Neural cell (in vitro differentiated cells): Measurements from ENCODE around the gene FLOT2. TPM values are rescaled to one million over a fixed set of nuclear protein-coding genes. Genes with fewer than 3 reads are reported as not detected.

Source experiments
- H2AFZ ChIP-seq: fragments of 200-600, 300-800 bp; sonication (generic), shearing (Covaris generic); 2 replicates; pipeline ENCODE4 v1.6.0; 2014; ENCODE audit warnings: low read depth, mild to moderate bottlenecking, antibody characterized with exemption, low read length, moderate library complexity
- H3F3A ChIP-seq: fragments of 200-600 bp; shearing (Covaris generic); 2 replicates; pipeline ENCODE4 v1.6.1; 2016; ENCODE audit warnings: mild to moderate bottlenecking, moderate library complexity, mixed read lengths, antibody characterized with exemption, low read length; ENCODE audit not compliant: insufficient read depth, poor library complexity, severe bottlenecking
- H3K27ac ChIP-seq: fragments of 200-600, 300-800 bp; sonication (generic), shearing (Covaris generic); 2 replicates; pipeline ENCODE4 v1.5.1; 2014; ENCODE audit warnings: mild to moderate bottlenecking, low read length, moderate library complexity
- H3K27me3 ChIP-seq: fragments of 300-800, 200-600 bp; sonication (generic), shearing (Covaris generic); 2 replicates; pipeline ENCODE4 v1.6.0; 2014; ENCODE audit warnings: mild to moderate bottlenecking, low read depth, low read length, moderate library complexity; ENCODE audit not compliant: insufficient read depth
- H3K36me3 ChIP-seq: fragments of 300-800, 200-600 bp; sonication (generic), shearing (Covaris generic); 2 replicates; pipeline ENCODE4 v1.5.1; 2014; ENCODE audit warnings: mild to moderate bottlenecking, antibody characterized with exemption, low read length, moderate library complexity; ENCODE audit not compliant: insufficient read depth
- H3K4me2 ChIP-seq: fragments of 300-800, 200-600 bp; sonication (generic), shearing (Covaris generic); 2 replicates; pipeline ENCODE4 v1.6.0; 2014; ENCODE audit warnings: mild to moderate bottlenecking, low read length
- H3K4me3 ChIP-seq: fragments of 300-800, 200-600 bp; sonication (generic), shearing (Covaris generic); 2 replicates; pipeline ENCODE4 v1.5.1; 2014; ENCODE audit warnings: mild to moderate bottlenecking, low read length, moderate library complexity
- H3K79me2 ChIP-seq: fragments of 200-600 bp; shearing (Covaris generic); replicated peaks from 2 replicates; pipeline ENCODE4 v1.6.0; 2014; ENCODE audit warnings: mild to moderate bottlenecking, low read length, moderate library complexity; ENCODE audit not compliant: insufficient read depth
- H3K9ac ChIP-seq: fragments of 300-800, 200-600 bp; sonication (generic), shearing (Covaris generic); 2 replicates; pipeline ENCODE4 v1.6.1; 2016; ENCODE audit warnings: mild to moderate bottlenecking, low read length, mixed read lengths
- H3K9me2 ChIP-seq: fragments of 200-600 bp; shearing (Covaris generic); 2 replicates; pipeline ENCODE4 v1.6.1; 2016; ENCODE audit warnings: mild to moderate bottlenecking, low read length, mixed read lengths; ENCODE audit not compliant: insufficient read depth
- H3K9me3 ChIP-seq: fragments of 200-600, 300-800 bp; sonication (generic), shearing (Covaris generic); 2 replicates; pipeline ENCODE4 v1.6.1; 2016; ENCODE audit warnings: mild to moderate bottlenecking, mixed run types, low read length, moderate library complexity, mixed read lengths
- H4K20me1 ChIP-seq: fragments of 200-600 bp; shearing (Covaris generic); 2 replicates; pipeline ENCODE4 v1.6.1; 2016; ENCODE audit warnings: mild to moderate bottlenecking, mixed run types; ENCODE audit not compliant: insufficient read depth
- EP300 ChIP-seq: fragments of 450-650 bp; conservative IDR thresholded peaks from 2 replicates; pipeline ENCODE4 v1.6.1; 2014; ENCODE audit warnings: antibody characterized with exemption, mild to moderate bottlenecking, moderate library complexity; ENCODE audit not compliant: poor library complexity, severe bottlenecking
- EZH2 ChIP-seq: fragments of 200-600, 300-800 bp; shearing (Covaris generic), sonication (generic); IDR thresholded peaks from 2 replicates; pipeline ENCODE4 v1.6.1; 2014; ENCODE audit warnings: antibody characterized with exemption, low read length, borderline replicate concordance, mild to moderate bottlenecking; ENCODE audit not compliant: insufficient read depth, poor library complexity, severe bottlenecking
- MXI1 ChIP-seq: fragments of 450-650 bp; conservative IDR thresholded peaks from 2 replicates; pipeline ENCODE4 v1.6.1; 2014; ENCODE audit warnings: antibody characterized with exemption, mild to moderate bottlenecking; ENCODE audit not compliant: poor library complexity, severe bottlenecking
- POLR2AphosphoS5 ChIP-seq: IDR thresholded peaks from 2 replicates; pipeline ENCODE4 v1.6.1; 2012
- RAD21 ChIP-seq: fragments of 450-650 bp; conservative IDR thresholded peaks from 2 replicates; pipeline ENCODE4 v1.6.1; 2014; ENCODE audit warnings: antibody characterized with exemption, mild to moderate bottlenecking, moderate library complexity
- SMC3 ChIP-seq: fragments of 450-650 bp; conservative IDR thresholded peaks from 2 replicates; pipeline ENCODE4 v1.6.1; 2014; ENCODE audit warnings: antibody characterized with exemption, mild to moderate bottlenecking, moderate library complexity; ENCODE audit not compliant: poor library complexity
- TAF1 ChIP-seq: IDR thresholded peaks from 2 replicates; pipeline ENCODE4 v1.6.1; 2012; ENCODE audit warnings: low read depth
- polyA plus RNA-seq: library from polyadenylated mRNA; depleted of rRNA; stranded (reverse); fragments of >200 nt; gene quantifications from 2 replicates; pipeline ENCODE4 v1.2.3, GENCODE V29; 2014
- TF ChIP-seq, protein P1 (sequence below): IDR thresholded peaks from 2 replicates; pipeline ENCODE4 v1.6.1; 2012; ENCODE audit warnings: borderline replicate concordance
- TF ChIP-seq, protein P2 (sequence below): fragments of 450-650 bp; IDR thresholded peaks from 2 replicates; pipeline ENCODE4 v1.5.1; 2014; ENCODE audit warnings: antibody characterized with exemption, mild to moderate bottlenecking, moderate library complexity; ENCODE audit not compliant: poor library complexity, severe bottlenecking

Gene FLOT2
- polyA plus RNA-seq, 1 donor from 2014 or later = 27.5 TPM

- peaks cover 37% of the 10 kb centered on the region for H3K79me2 ChIP-seq
These were observed 30.5 kb upstream of the FLOT2 start for GRCh38 chr17:28928061-28928460.

DNA sequence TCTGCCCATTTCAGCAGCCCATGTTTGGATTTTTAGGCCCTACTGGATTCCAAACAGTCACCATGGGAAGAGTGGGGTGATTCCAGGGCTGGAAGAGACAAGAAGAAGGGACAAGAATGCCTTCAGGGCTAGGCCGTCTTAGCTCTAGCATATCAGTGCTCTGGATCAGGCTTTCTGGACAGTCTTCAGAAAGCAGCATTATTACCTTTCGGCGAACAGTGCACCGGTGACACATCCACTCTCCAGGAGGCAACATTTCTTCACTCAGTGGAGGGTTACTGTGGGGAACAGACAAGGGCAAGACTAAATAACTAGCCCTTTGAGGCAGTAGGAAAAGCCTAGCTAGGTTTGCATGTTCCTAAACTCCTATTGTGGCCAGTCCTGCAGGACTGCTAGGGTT is 29.3 kb upstream of the FLOT2 start:
- Histone ChIP-seq H3K4me3 (peak overlapping the region; percentile 39), H2AFZ (no peak overlapping the region), H3F3A (no peaks in the 10 kb centered on the region), H3K79me2 (peaks cover 29% of the 10 kb centered on the region), H3K27me3 (no peaks in the 10 kb centered on the region), H3K9ac (no peak overlapping the region), H3K27ac (peak overlapping the region; percentile 28), H3K9me2 (no peaks in the 10 kb centered on the region), H3K4me2 (peak overlapping the region; percentile 19), H3K9me3 (no peaks in the 10 kb centered on the region), H3K36me3 (peaks cover 1% of the 10 kb centered on the region), H4K20me1 (peaks cover 3% of the 10 kb centered on the region)
- TF ChIP-seq POLR2AphosphoS5 (no peak), SMC3 (no peak), TAF1 (no peak), EP300 (no peak), EZH2 (no peak), RAD21 (no peak), MXI1 (no peak)
- TF ChIP-seq, protein P1, sequence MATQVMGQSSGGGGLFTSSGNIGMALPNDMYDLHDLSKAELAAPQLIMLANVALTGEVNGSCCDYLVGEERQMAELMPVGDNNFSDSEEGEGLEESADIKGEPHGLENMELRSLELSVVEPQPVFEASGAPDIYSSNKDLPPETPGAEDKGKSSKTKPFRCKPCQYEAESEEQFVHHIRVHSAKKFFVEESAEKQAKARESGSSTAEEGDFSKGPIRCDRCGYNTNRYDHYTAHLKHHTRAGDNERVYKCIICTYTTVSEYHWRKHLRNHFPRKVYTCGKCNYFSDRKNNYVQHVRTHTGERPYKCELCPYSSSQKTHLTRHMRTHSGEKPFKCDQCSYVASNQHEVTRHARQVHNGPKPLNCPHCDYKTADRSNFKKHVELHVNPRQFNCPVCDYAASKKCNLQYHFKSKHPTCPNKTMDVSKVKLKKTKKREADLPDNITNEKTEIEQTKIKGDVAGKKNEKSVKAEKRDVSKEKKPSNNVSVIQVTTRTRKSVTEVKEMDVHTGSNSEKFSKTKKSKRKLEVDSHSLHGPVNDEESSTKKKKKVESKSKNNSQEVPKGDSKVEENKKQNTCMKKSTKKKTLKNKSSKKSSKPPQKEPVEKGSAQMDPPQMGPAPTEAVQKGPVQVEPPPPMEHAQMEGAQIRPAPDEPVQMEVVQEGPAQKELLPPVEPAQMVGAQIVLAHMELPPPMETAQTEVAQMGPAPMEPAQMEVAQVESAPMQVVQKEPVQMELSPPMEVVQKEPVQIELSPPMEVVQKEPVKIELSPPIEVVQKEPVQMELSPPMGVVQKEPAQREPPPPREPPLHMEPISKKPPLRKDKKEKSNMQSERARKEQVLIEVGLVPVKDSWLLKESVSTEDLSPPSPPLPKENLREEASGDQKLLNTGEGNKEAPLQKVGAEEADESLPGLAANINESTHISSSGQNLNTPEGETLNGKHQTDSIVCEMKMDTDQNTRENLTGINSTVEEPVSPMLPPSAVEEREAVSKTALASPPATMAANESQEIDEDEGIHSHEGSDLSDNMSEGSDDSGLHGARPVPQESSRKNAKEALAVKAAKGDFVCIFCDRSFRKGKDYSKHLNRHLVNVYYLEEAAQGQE = no peak
- TF ChIP-seq, protein P2, sequence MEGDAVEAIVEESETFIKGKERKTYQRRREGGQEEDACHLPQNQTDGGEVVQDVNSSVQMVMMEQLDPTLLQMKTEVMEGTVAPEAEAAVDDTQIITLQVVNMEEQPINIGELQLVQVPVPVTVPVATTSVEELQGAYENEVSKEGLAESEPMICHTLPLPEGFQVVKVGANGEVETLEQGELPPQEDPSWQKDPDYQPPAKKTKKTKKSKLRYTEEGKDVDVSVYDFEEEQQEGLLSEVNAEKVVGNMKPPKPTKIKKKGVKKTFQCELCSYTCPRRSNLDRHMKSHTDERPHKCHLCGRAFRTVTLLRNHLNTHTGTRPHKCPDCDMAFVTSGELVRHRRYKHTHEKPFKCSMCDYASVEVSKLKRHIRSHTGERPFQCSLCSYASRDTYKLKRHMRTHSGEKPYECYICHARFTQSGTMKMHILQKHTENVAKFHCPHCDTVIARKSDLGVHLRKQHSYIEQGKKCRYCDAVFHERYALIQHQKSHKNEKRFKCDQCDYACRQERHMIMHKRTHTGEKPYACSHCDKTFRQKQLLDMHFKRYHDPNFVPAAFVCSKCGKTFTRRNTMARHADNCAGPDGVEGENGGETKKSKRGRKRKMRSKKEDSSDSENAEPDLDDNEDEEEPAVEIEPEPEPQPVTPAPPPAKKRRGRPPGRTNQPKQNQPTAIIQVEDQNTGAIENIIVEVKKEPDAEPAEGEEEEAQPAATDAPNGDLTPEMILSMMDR = no peak

More at GRCh38 chr17:28928061-28928460, 30.5 kb upstream of the FLOT2 start:
- Histone ChIP-seq H2AFZ (no peak overlapping the region), H3F3A (no peaks in the 10 kb centered on the region), H4K20me1 (peaks cover 5% of the 10 kb centered on the region), H3K4me3 (no peak overlapping the region), H3K27me3 (no peaks in the 10 kb centered on the region), H3K9me3 (no peaks in the 10 kb centered on the region), H3K9ac (no peak overlapping the region), H3K9me2 (no peaks in the 10 kb centered on the region), H3K36me3 (no peaks in the 10 kb centered on the region), H3K27ac (no peak overlapping the region), H3K4me2 (no peak overlapping the region)
- no peak for TF ChIP-seq EP300
- TF ChIP-seq, protein P1 = no peak
- no peak for TF ChIP-seq POLR2AphosphoS5
- TF ChIP-seq TAF1 = no peak
- TF ChIP-seq, protein P2 = no peak
